CD4-positive, alpha-beta memory T cell (primary cell): ENCODE results near the gene ZDHHC14. TPM values are rescaled to one million over a fixed set of nuclear protein-coding genes. Genes with fewer than 3 reads are reported as not detected.

ENCODE experiments used
- CTCF ChIA-PET: fragments of 350-600 bp; sonication (Branson Sonifier 250); formaldehyde crosslinking; loops from one replicate; lab custom pipeline; 2021; ENCODE audit warnings: inconsistent platforms; ENCODE audit not compliant: partially characterized antibody; lab: Charles Lee
- POLR2A ChIA-PET: fragments of 350-600 bp; sonication (Branson Sonifier 250); formaldehyde crosslinking; loops from one replicate; lab custom pipeline; 2021; ENCODE audit not compliant: partially characterized antibody; lab: Charles Lee
- DNase-seq, 5 donors: peaks; one replicate each; pipeline versions ENCODE4 v3.0.0 to v3.0.0-alpha.2; 2020 to 2022; ENCODE audit warnings: mixed read lengths in 1 of 5
- H3K27ac ChIP-seq: one replicate; pipeline ENCODE4 v1.7.0; 2013; ENCODE audit warnings: low read depth, low read length
- H3K27me3 ChIP-seq: 2 replicates; pipeline ENCODE4 v1.7.0; 2013; ENCODE audit warnings: mild to moderate bottlenecking, low read length, moderate library complexity; ENCODE audit not compliant: insufficient read depth
- H3K36me3 ChIP-seq: 2 replicates; pipeline ENCODE4 v1.7.0; 2013; ENCODE audit warnings: mild to moderate bottlenecking, low read length, moderate library complexity; ENCODE audit not compliant: insufficient read depth
- H3K4me1 ChIP-seq: 2 replicates; pipeline ENCODE4 v1.7.0; 2013; ENCODE audit warnings: mild to moderate bottlenecking, low read length, moderate library complexity; ENCODE audit not compliant: insufficient read depth
- H3K4me3 ChIP-seq, 2 donors: one replicate each; pipeline ENCODE4 v1.7.0; 2013; ENCODE audit warnings: low read length in 2 of 2, mild to moderate bottlenecking in 1 of 2
- H3K9me3 ChIP-seq, 2 donors: one replicate each; pipeline ENCODE4 v1.7.0; 2013; ENCODE audit warnings: low read length in 2 of 2, control low read depth in 1 of 2; ENCODE audit not compliant: control insufficient read depth in 1 of 2
- H3K27ac Mint-ChIP-seq, 7 donors: one replicate each; pipeline ENCODE4 v1.8.0; 2020 to 2021; ENCODE audit warnings: mixed read lengths in 7 of 7, mild to moderate bottlenecking in 6 of 7, inconsistent platforms in 3 of 7, moderate library complexity in 3 of 7
- H3K27me3 Mint-ChIP-seq, 2 donors: one replicate each; pipeline ENCODE4 v1.8.0; 2020 to 2021; ENCODE audit warnings: mixed read lengths in 2 of 2
- H3K36me3 Mint-ChIP-seq, 2 donors: one replicate each; pipeline ENCODE4 v1.8.0; 2020 to 2021; ENCODE audit warnings: mixed read lengths in 2 of 2, inconsistent platforms in 1 of 2, mild to moderate bottlenecking in 1 of 2
- H3K4me1 Mint-ChIP-seq, 4 donors: one replicate each; pipeline ENCODE4 v1.8.0; 2020 to 2021; ENCODE audit warnings: mixed read lengths in 4 of 4, mild to moderate bottlenecking in 1 of 4
- H3K4me3 Mint-ChIP-seq, 8 donors: one replicate each; pipeline ENCODE4 v1.8.0; 2020 to 2021; ENCODE audit warnings: mixed read lengths in 8 of 8, mild to moderate bottlenecking in 7 of 8, moderate library complexity in 6 of 8, inconsistent platforms in 3 of 8
- H3K9me3 Mint-ChIP-seq, 8 donors: one replicate each; pipeline ENCODE4 v1.8.0; 2020 to 2021; ENCODE audit warnings: mixed read lengths in 8 of 8, mild to moderate bottlenecking in 5 of 8, inconsistent platforms in 3 of 8, moderate library complexity in 1 of 8
- intact Hi-C: fragments of 100-400 bp; cut with micrococcal nuclease; formaldehyde crosslinking; loops from one replicate; pipeline ENCODE4 v1.15.1; 2023
- microRNA-seq: library from miRNA; unstranded; fragments of <30 nt; microRNA quantifications from one replicate; pipeline ENCODE4 v1.2.0, GENCODE V29; 2021; ENCODE audit warnings: borderline replicate concordance, borderline number of aligned reads, borderline microRNAs expressed, mixed read lengths
- polyA plus RNA-seq, 2 donors: library from polyadenylated mRNA; unstranded; fragments of 300-500 nt; fragmentation: Illumina TruSeq; gene quantifications; one replicate each; pipeline ENCODE4 v1.2.3, GENCODE V29; 2021
- total RNA-seq, 2 experiments: library from RNA; stranded (reverse); gene quantifications; one replicate each; pipeline ENCODE4 v1.2.3, GENCODE V29; 2021

The ZDHHC14 gene
- total and polyA plus RNA-seq, 4 experiments from 2014 or later, result 1.5 to 1.9 (median 1.7) TPM

DNA sequence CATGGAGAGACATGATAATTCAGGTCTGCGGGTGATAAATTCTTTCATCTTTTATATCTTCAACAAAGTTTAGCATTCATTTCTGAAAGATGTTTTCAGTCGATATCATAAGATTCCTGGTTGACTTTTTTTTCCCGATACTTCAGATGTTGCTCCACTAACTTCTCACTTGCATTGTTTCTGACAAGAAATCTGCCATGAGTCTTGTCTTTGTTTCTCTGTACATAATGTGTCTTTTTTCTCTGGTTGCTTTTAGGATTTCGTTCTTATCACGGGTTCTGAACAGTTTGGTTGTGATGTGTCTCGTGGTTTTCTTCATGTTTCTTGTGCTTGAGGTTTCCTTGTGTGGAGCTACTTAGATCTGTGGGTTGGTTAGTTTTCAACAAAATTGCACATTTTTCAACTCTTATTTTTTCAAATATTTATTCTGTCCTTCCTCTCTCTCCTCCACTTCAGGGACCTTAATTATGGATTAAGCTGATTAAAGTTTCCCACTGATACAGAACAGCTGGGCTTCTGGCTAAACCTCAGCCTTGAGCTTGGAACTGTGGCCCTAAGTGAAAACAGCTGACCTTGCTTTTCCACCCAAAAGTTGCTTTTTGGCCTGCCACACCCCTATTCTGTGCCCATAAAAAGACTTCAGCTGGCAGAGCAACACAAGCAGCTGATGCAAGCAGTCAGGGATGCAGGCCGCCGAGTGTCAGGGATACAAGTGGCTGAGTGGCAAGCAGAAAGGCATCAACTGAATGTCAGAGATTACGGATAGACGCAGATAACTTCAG is 344.2 kb downstream of the ZDHHC14 start:
- H3K4me1 ChIP-seq, result no peaks in the 10 kb centered on the region
- Mint-ChIP-seq H3K36me3 (no peaks in the 10 kb centered on the region), H3K4me3 (no peak overlapping the region), H3K9me3 (peaks cover 0 to 20% (median 12%) of the 10 kb centered on the region in 8 donors), H3K27me3 (peaks cover 0 to 4% of the 10 kb centered on the region in 2 donors), H3K27ac (no peak overlapping the region), H3K4me1 (no peaks in the 10 kb centered on the region)
- no peaks in the 10 kb centered on the region for H3K27me3 ChIP-seq
- ChIA-PET CTCF (no interaction called here), POLR2A (interaction anchor here (0.6 kb wide), 1 partner anchor 942 kb away, joined by 3 read pairs; no protein-coding TSS in a partner anchor)
- no peak for DNase-seq
- no peaks in the 10 kb centered on the region for H3K36me3 ChIP-seq
- H3K4me3 ChIP-seq, result no peak overlapping the region
- no peak overlapping the region for H3K27ac ChIP-seq
- intact Hi-C loops, result no loop called here
- no peaks in the 10 kb centered on the region for H3K9me3 ChIP-seq

DNA sequence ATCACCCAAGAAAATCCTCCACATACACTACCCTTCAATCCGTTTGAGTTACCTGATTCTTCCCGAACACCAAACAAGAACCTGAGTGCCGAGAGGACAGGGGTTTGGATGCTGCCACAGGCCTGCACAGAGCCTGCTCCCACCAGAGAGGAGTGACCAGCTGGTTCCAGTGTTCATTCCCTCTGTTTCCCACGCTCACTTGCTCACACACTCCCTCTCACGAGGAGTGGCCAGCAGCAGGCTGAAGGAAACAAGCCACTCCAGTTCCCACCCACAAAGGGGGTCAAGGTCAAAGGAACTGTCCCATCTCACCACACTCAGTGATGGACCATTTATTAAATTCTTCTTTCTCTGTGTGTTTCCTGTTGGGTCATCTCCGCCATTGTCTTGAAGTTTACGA is 344.8 kb downstream of the ZDHHC14 start:
- ChIA-PET CTCF (no interaction called here), POLR2A (interaction anchor here (0.6 kb wide), 1 partner anchor 942 kb away, joined by 3 read pairs; no protein-coding TSS in a partner anchor)
- Mint-ChIP-seq H3K9me3 (peaks cover 0 to 20% (median 12%) of the 10 kb centered on the region in 8 donors), H3K4me1 (no peaks in the 10 kb centered on the region), H3K27ac (no peak overlapping the region), H3K36me3 (no peaks in the 10 kb centered on the region), H3K27me3 (peaks cover 0 to 4% of the 10 kb centered on the region in 2 donors), H3K4me3 (no peak overlapping the region)
- Histone ChIP-seq H3K27ac (no peak overlapping the region), H3K27me3 (no peaks in the 10 kb centered on the region), H3K36me3 (no peaks in the 10 kb centered on the region), H3K4me1 (no peaks in the 10 kb centered on the region), H3K9me3 (no peaks in the 10 kb centered on the region), H3K4me3 (no peak overlapping the region)
- DNase-seq, result no peak
- intact Hi-C loops, result no loop called here

- ChIA-PET POLR2A (no interaction called here), CTCF (interaction anchor here (1.1 kb wide), 1 partner anchor 88 kb away, joined by 3 read pairs; no protein-coding TSS in a partner anchor)
- no peaks in the 10 kb centered on the region for H3K27me3 ChIP-seq
- no peaks in the 10 kb centered on the region for H3K4me1 Mint-ChIP-seq
- DNase-seq, result no peak
- no peak overlapping the region for H3K4me3 Mint-ChIP-seq
- no peak overlapping the region for H3K4me3 ChIP-seq
- no peak overlapping the region for H3K27ac Mint-ChIP-seq
- peaks cover 0 to 4% of the 10 kb centered on the region in 2 donors for H3K27me3 Mint-ChIP-seq
- H3K27ac ChIP-seq, result no peak overlapping the region
- no peaks in the 10 kb centered on the region for H3K36me3 Mint-ChIP-seq
- no peaks in the 10 kb centered on the region for H3K4me1 ChIP-seq
- peaks cover 0 to 20% (median 12%) of the 10 kb centered on the region in 8 donors for H3K9me3 Mint-ChIP-seq
- H3K36me3 ChIP-seq, result no peaks in the 10 kb centered on the region
- no peaks in the 10 kb centered on the region for H3K9me3 ChIP-seq
- intact Hi-C loops, result no loop called here
Measured at GRCh38 chr6:157726892-157727628, 346.1 kb downstream of the ZDHHC14 start.

Small RNAs within 50 kb of the gene (microRNA-seq; reads per million reads assigned to microRNA genes)
- gene MIR3692, result not detected

Other genes starting within 250 kb of the ZDHHC14 start
- 10 to 100 TPM; 12.7 to 14.1 TPM for gene TMEM242, start 57.7 kb upstream of the ZDHHC14 start, total RNA-seq
- gene TMEM242, start 57.7 kb upstream of the ZDHHC14 start, polyA plus RNA-seq, result 10 to 100 TPM; 11.4 TPM